GM12891 (cell line): Measurements from ENCODE around the gene CD86.

Source experiments
- POLR2A ChIP-seq: IDR thresholded peaks from 2 replicates; pipeline ENCODE4 v1.6.1; 2011; ENCODE audit warnings: low read depth, low read length, control low read depth
- POLR2AphosphoS5 ChIP-seq: IDR thresholded peaks from 2 replicates; pipeline ENCODE4 v1.6.1; 2011; ENCODE audit warnings: low read depth, low read length, control low read depth
- POU2F2 ChIP-seq: IDR thresholded peaks from 2 replicates; pipeline ENCODE4 v1.6.1; 2011; ENCODE audit warnings: low read depth, mild to moderate bottlenecking, control low read depth, low read length, moderate library complexity
- SPI1 ChIP-seq: IDR thresholded peaks from 2 replicates; pipeline ENCODE4 v1.6.1; 2011; ENCODE audit warnings: low read depth, low read length, control low read depth
- TAF1 ChIP-seq: IDR thresholded peaks from 2 replicates; pipeline ENCODE4 v1.6.1; 2011; ENCODE audit warnings: low read depth, low read length, control low read depth

DNA sequence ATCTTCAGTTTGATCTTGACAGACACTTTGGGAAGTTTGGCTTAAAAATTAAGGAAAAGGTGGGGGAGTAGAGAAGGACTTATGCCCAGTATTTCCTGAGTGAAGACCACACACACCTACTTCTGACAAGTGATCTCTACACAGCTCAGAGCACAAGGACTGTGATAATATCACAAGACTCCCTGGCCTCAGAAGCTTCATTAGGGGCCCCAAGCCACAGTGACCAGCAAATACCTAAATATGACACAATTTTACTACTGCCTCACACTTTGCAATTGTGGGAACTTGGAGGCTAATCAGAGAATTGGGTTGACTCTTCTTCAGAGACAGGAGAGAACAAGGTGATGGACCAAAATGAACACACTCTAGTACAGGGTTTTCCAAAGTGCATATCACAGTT, 35.7 kb upstream of the CD86 start:
- no peak for TF ChIP-seq POLR2AphosphoS5
- TF ChIP-seq POLR2A, result no peak
- TF ChIP-seq POU2F2, result 0 out of 2 replicates have a peak, but pooled peaks have one; percentile 20
- TF ChIP-seq TAF1, result no peak
- TF ChIP-seq SPI1, result no peak
